Bone marrow (tissue), 2 donors: ENCODE measurements around the gene LACTBL1.

Source experiments
- DNase-seq, 2 donors: peaks; one replicate each; lab custom pipeline; 2025; lab: John Stamatoyannopoulos, UW

Gene LACTBL1

GRCh38 chr1:22944346-22945055, 28.2 kb downstream of the LACTBL1 start:
- DNase-seq = no peak

GRCh38 chr1:22941257-22941656, 31.4 kb downstream of the LACTBL1 start:
- no peak for DNase-seq

- DNase-seq = no peak
These were observed 36.0 kb downstream of the LACTBL1 start for GRCh38 chr1:22936681-22937080.

GRCh38 chr1:22935433-22935832, 37.2 kb downstream of the LACTBL1 start:
- DNase-seq = no peak

GRCh38 chr1:22932803-22933470, 39.7 kb downstream of the LACTBL1 start:
- no peak for DNase-seq

- DNase-seq = peak; percentile 5 to 6
These were observed 42.3 kb downstream of the LACTBL1 start for GRCh38 chr1:22930240-22930912.

GRCh38 chr1:22925111-22925510, 47.6 kb downstream of the LACTBL1 start:
- DNase-seq = no peak

GRCh38 chr1:22922640-22923039, 50.0 kb downstream of the LACTBL1 start:
- no peak for DNase-seq

- no peak for DNase-seq
These were observed 51.1 kb downstream of the LACTBL1 start for GRCh38 chr1:22921452-22922126.

GRCh38 chr1:22920734-22921451, 51.8 kb downstream of the LACTBL1 start:
- DNase-seq = no peak

- DNase-seq = no peak
These were observed 52.5 kb downstream of the LACTBL1 start for GRCh38 chr1:22920026-22920733.

- DNase-seq = no peak
These were observed 53.2 kb downstream of the LACTBL1 start for GRCh38 chr1:22919341-22920025.

- DNase-seq = no peak
These were observed 54.0 kb downstream of the LACTBL1 start for GRCh38 chr1:22918644-22919043.

GRCh38 chr1:22917989-22918388, 54.7 kb downstream of the LACTBL1 start:
- no peak for DNase-seq

GRCh38 chr1:22916471-22916820, 56.2 kb downstream of the LACTBL1 start:
- no peak for DNase-seq

GRCh38 chr1:22915816-22916470, 56.7 kb downstream of the LACTBL1 start:
- no peak for DNase-seq

- DNase-seq = no peak
These were observed 57.4 kb downstream of the LACTBL1 start for GRCh38 chr1:22915231-22915630.

- no peak for DNase-seq
These were observed 57.9 kb downstream of the LACTBL1 start for GRCh38 chr1:22914633-22915217.

- no peak for DNase-seq
These were observed 58.5 kb downstream of the LACTBL1 start for GRCh38 chr1:22914156-22914555.
